OCI-M1 (cell line): ENCODE measurements around the gene ATAD3A.
"Not testable (repeated sequence)": the region's sequence is repeated elsewhere in the genome, so short reads cannot be mapped to it uniquely, and the experiment has no call there.

Experiments
- DNase-seq: peaks from one replicate; lab custom pipeline; 2025; lab: John Stamatoyannopoulos, UW

The ATAD3A gene

GRCh38 chr1:1556505-1556904 lies 44.5 kb downstream of the ATAD3A start:
- DNase-seq: no peak

DNA sequence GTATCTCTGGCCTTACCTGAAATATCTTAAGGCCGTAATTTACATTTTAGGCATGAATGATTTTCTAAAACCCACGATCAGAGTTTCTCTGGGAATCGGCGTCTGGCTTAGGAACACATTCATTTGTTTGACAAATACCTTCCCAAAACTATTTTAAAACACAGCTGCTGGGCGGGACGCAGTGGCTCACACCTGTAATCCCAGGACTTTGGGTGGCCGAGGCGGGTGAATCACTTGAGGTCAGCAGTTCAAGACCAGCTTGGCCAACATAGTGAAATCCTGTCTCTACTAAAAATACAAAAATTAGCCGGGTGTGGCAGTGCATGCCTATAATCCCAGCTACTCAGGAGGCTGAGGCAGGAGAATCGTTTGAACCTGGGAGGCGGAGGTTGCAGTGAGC lies 45.0 kb downstream of the ATAD3A start:
- not testable (repeated sequence) for DNase-seq

GRCh38 chr1:1557688-1558087 lies 45.7 kb downstream of the ATAD3A start:
- DNase-seq: not testable (repeated sequence)

DNA sequence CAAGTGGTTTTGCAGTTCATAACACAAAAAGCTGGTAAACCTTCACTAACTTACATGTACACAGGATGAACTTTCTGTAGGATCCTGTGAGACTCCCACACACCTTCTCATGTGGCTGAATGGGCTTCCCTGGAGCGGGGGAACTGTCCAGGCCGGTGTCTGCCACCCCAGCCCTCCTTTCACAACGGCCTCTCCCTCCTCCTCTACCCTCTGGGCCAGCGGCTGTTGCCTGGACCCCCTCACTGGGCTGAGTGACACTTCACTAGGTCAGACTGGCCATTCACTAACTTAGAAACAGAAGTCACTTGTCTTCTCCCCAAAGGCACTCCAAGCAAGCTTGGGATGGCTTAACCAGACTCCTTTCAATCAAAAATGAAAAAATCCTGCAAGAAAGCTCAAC lies 46.6 kb downstream of the ATAD3A start:
- no peak for DNase-seq

GRCh38 chr1:1559066-1559465 lies 47.1 kb downstream of the ATAD3A start:
- no peak for DNase-seq

DNA sequence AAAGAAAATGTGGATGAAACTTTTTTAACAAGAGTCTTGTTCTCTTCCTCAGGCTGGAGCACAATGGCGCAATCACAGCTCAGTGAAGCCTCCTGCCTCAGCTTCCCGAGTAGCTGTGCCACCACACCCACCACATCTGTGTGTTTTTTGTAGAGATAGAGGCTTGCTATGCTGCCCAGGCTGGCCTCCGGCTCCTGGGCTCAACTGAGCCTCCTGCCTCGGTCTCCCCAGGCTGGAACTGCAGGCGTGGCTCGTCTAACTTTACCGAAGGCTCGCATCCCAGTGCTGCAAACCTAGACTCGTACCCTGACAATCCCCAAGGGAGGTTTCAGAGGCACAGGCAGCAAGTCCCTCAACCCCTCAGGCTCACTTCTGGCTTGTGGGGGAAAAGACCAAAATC lies 48.2 kb downstream of the ATAD3A start:
- DNase-seq: no peak

- DNase-seq: no peak
Observed at GRCh38 chr1:1561801-1562470, 50.0 kb downstream of the ATAD3A start.

DNA sequence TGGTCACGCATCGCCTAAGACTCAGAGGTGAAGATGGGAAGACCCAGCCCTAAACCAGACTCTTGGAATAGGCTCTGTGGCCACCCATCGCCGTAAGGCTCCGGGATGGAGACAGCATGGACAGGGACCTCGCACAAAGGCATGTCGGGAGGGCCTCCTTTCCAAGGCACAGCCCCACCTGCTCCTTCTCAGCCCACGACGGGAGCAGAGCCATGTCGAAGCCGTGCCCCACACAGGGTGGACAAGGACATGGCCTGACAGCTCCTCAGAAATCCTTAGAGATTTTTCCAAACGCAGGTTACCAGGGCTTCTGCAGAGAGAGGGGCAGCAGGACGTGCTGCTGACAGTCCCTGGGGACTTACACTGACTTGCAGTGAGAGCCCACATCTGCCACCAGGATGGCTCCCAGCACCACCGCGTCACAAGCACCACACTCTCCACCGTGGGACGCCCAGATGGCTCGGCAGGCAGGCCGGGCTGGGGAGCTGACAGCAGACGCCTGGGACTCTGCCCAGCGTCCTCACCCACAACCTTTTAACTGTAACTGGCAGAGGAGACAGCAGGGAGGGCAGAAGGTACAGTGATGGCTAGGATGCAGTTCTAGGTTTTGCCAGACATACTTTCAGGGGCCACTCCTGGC lies 50.7 kb downstream of the ATAD3A start:
- DNase-seq: no peak

- no peak for DNase-seq
Observed at GRCh38 chr1:1563688-1564087, 51.7 kb downstream of the ATAD3A start.

GRCh38 chr1:1564268-1564667 lies 52.3 kb downstream of the ATAD3A start:
- no peak for DNase-seq

DNA sequence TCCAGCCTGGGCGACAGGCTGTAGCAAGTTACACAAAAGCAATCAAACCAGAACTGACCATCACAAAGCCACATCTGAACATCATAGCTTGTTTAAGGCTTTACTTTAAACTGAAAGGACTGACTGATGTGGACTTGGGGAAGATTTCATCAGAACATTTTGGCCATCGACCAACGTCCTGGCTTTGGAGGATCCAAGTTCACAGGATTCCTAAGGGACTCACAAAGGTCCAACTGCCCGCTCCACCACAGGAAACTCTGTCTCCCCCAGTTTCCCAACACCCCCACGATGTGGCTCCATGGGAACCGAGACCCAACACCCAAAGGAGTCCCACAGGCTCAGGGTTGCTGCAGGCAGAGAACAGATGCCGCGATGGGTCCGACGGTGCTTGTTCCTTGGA lies 53.4 kb downstream of the ATAD3A start:
- DNase-seq: no peak

DNA sequence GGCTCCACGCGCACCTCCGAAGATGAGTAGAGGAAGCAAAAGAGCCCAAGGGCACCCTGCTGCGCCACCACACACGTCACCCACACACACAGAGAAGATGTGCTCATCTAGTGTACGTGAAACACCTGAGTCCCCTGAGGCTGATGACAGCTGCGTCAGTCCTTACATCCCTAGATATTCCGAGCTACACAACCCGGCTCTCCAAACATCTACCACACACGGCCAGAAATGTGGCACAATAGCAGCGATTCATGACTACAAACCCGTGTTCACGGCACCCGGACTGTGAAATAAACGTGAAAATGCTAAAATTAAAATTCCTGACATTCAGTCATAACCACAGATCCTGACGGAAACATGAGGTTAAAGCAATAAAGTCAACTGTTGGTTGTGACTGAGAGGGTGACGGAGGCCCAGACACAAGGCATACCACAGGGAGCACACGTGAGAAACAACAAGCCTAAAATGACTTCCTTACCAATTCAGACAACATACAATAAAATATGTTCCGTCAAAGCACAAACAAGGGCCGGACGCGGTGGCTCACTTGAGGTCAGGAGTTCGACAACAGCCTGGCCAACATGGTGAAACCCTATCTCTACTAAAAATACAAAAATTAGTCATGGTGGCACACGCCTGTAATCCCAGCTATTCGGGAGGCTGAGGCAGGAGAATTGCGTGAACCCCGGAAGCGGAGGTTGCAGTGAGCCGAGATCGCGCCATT lies 55.4 kb downstream of the ATAD3A start:
- no peak for DNase-seq

- no peak for DNase-seq
Observed at GRCh38 chr1:1567891-1568291, 55.9 kb downstream of the ATAD3A start.

DNA sequence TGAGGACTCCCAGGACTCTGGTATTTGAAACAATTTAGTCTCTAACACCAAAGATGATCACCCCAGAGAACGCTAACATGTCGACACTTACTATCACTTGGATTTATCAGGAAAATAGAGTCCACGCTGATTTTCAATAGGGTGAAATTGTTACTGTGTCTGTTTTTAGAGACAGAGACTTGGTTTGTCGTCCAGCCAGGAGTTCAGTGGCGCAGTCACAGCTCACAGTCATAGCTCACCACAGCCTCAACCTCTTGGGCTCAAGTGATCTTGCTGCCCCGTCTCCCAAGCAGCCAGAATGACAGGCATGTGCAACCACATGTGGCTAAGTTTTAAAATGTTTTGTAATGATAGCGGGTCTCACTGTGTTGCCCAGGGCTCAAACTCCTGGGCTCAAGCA lies 57.4 kb downstream of the ATAD3A start:
- no peak for DNase-seq

DNA sequence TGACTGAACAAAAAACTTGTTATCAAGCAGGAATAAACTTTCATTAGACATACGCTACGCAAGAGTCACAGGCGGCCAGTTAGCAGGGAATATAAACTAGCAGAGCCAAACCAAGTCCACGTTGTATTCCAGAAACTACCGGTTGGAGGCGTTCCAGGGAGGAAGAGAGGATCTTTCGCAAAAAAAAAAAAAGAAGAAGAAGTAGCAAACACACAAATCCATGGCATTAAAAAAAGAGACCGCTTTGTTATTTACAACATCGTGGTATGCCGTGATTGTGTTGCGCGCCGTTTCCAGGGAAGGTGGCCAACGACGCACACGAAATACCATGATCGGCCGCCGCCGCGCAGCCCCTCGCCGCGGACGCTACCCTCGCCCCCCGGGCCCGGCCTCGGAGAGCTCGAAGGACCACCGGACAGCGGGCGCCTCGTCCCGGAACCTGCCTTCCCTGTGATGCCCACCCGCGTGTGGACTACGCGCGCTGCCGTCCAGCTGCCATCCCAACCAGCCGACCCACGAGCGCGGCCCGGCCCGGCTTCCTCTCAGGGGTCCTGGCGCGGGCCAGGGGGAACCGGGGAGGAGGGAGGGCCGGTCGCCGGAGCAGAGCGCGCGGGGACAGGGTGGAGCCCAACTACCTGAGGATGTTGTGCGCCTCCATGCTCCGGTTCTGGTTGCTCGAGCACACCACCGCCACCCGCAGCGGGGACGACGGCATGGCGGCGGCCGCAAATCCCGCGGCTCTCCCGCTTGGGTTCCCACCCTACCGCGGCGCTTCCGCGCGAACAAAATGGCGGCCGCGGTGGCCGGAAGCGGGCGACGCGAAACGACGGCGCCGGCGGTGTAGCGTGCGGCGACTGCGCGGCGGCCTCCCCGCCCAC lies 62.1 kb downstream of the ATAD3A start:
- peak; percentile 85 for DNase-seq

DNA sequence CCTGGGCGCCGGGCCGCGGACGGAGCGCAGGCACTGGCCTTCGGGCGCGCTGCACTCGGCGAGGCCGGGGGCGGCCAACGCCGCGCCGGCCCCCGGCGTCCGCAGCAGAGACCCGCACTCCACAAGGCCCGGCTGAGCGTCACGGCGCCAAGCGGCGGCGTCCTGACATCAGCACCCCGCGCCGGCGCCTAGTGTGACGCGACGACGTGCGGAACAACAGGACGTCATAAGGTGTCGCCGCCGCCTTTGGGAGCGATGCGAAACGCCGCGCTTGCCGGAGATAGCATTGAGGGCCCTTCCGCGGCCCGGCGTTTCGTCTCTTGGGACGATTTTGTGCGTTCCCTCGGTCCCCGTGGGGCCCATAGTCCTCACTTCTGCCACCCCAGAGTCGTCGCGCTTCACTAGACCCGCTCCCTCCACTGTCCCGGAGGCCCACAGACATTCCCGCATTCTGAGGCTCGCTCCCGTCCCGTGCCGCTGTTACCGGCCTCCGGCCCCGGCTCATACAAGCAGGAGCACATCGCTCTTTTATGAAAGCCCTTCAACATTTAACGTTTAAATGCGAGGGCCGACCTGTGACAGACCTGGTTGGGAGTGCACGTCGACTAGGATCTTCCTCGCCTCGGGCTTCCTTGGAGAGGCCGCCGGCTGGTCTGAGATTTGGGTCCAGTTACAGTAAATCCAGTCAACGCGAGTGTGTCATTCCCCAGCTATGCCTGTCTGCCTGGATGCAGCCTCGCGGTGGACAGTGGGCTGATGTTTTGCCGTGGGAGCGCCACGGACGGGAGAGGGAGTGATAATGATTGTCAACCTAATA lies 63.0 kb downstream of the ATAD3A start, which contains the start of gene SSU72:
SSU72 (minus strand) TSS at position 143 of the 817 bp plus-strand sequence. CDS start 306 bp downstream, outside the sequence.
- peak; percentile 96 for DNase-seq

- DNase-seq: no peak
Observed at GRCh38 chr1:1577367-1578011, 65.5 kb downstream of the ATAD3A start.

GRCh38 chr1:1578371-1578940 lies 66.5 kb downstream of the ATAD3A start:
- DNase-seq: no peak

DNA sequence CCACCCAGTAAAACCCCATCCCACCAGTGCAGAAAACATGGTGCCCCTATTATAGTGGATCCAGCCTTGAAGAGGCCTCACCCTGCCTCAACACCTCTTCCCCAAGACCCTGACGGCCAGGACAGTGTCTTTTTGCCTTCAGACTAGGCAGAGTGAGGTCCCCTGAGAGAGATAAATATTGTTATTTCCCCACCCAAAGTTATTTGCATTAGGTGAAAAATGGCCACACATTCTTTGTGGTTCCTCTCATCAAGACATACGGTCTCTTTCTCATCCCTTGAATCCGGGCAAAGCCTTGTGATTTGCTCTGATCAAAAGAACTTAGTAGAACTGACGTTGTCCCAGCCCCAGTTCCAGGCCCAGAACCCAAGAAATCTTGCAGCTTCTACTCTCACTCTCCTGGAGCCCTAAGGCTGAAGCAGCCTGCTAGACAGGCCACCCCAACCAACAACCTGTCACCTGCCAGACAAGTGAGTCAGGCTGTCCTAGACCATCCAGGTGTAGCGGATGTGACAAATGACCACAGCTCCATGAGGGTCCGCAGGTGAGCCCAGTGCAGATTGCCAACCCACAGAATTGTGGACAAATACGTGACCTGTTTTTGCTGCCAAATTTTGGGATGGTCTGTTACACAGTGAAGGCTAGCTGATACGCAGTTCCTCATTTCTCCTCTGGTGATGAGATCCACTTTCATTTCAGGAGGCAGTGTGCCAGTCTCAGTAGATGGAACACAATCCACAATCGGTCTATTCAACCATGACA lies 70.8 kb downstream of the ATAD3A start:
- no peak for DNase-seq
